GM21515 (cell line): Measurements from ENCODE around the gene OR6M1.

Source experiments
- ATAC-seq: cut with Tn5 transposase; IDR thresholded peaks from one replicate; pipeline ENCODE4 v1.9.1; 2021; ENCODE audit not compliant: unreplicated experiment

Gene OR6M1

GRCh38 chr11:123775715-123776549, 30.2 kb downstream of the OR6M1 start:
- ATAC-seq: no peak

- ATAC-seq: peak; percentile 42
Measured at GRCh38 chr11:123775289-123775688, 30.9 kb downstream of the OR6M1 start.

DNA sequence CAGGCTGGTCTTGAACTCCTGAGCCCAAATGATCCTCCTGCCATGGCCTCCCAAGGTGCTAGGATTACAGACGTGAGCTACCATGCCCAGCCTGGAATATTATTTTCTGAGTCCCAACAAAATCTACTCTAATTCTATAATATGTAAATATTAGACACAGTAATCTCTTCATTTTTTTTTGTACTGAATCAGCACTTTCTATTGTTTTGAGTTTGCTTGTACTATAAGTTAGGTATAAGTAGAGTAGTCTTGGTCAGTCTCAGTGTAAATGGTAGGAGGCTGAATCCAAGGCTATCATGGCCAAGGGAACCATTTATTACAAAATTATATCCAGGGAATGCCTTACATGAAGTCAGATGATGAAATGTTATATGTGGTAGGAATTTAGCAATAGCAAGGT, 32.2 kb downstream of the OR6M1 start:
- ATAC-seq: no peak

- no peak for ATAC-seq
Measured at GRCh38 chr11:123773026-123773425, 33.1 kb downstream of the OR6M1 start.

DNA sequence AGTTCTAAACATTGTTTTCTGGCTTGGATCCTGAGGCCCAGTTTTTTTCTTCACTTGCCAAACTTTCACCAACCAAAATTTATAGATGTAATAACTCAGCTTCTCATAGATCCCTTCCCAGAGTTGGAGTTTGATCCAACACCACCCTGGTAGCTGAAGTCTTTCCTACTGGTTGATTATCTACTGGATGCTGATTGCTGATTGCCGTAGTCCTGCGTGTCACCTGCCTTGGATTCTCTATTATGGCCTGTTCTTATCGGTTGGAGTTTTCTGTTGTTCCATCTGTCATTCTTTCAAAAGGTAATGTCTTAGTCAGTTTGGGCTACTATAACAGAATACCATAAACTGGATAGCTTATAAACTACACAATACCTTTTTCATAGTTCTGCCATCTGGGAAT, 34.5 kb downstream of the OR6M1 start:
- ATAC-seq: no peak

- ATAC-seq: no peak
Measured at GRCh38 chr11:123770712-123771111, 35.4 kb downstream of the OR6M1 start.

DNA sequence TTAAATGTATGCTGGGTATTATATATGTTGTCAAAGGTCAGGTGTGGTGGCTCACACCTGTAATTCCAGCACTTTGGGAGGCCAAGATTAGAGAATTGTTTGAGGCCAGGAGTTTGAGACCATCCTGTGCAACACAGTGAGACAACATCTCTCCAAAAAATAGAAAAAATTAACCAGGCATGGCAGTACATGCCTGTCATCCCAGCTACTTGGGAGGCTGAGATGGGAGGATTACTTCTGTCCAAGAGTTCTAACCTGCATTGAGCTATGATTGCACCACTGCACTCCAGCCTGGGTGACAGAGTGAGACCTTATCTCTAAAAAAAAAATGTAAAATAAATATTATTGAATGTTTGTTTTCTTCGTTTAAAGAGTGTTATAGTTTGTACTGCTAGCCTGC, 40.5 kb downstream of the OR6M1 start:
- ATAC-seq: no peak

GRCh38 chr11:123762422-123762821, 43.7 kb downstream of the OR6M1 start:
- no peak for ATAC-seq

- ATAC-seq: peak; percentile 77
Measured at GRCh38 chr11:123760894-123761293, 45.3 kb downstream of the OR6M1 start.

- ATAC-seq: no peak
Measured at GRCh38 chr11:123757976-123758375, 48.2 kb downstream of the OR6M1 start.

GRCh38 chr11:123755813-123756212, 50.3 kb downstream of the OR6M1 start:
- ATAC-seq: no peak
